Measurements from ENCODE around the gene NR0B2. TPM values are rescaled to one million over a fixed set of nuclear protein-coding genes. Genes with fewer than 3 reads are reported as not detected.
A peak's percentile ranks its signal among the peaks of the same experiment; 100 is the strongest.

The NR0B2 gene
- total and polyA plus RNA-seq, 2 of the 13 experiments (the other 11 are each of a cell fraction or from before 2014, with no cell fraction given): 72.5 to 133 TPM

- 100% methylated on average over 3 of the region's 3 CpGs for WGBS (ENCODE audit: low lambda C conversion rate)
- TF ChIP-seq ZNF18 (CRISPR knock-in tag; IDR thresholded peaks at IDR 0.05; ENCODE audit: insufficient replicate concordance) (no peak), KMT2A (CRISPR knock-in tag; IDR thresholded peaks at IDR 0.05) (no peak), XBP1 (CRISPR knock-in tag; IDR thresholded peaks at IDR 0.05) (no peak)
- FAIRE-seq: no peak
- H3K79me2 ChIP-seq (ENCODE audit: insufficient read depth, low read length): peaks cover 50% of the 10 kb centered on the region
- no peaks in the 10 kb centered on the region; a peak in 1 of 5 replicates for H3K27me3 ChIP-seq (ENCODE audit: control insufficient read depth in 1 of 2, insufficient read depth in 2 of 2, low read length in 2 of 2)
- H3K9ac ChIP-seq (ENCODE audit: insufficient read depth, low read depth, low read length): peak overlapping the region; percentile 29; the same call in 1 of the 2 replicates
- ChIA-PET POLR2A (interaction anchor here (0.7 to 3.4 kb wide), 6 partner anchors 9 to 71 kb away, joined by 3 to 31 read pairs (median 5); partner anchors contain the start of genes GPN2, NR0B2 and TRNP1), CTCF (ENCODE audit: low intra/inter-chr PET ratio, low total read pairs) (no interaction called here)
- no peak overlapping the region for H2AFZ ChIP-seq (ENCODE audit: low read length)
- H3K4me3 ChIP-seq (replicated peaks in 1 of 3; ENCODE audit: insufficient read depth in 1 of 3, low read depth in 2 of 3, low read length in 3 of 3): 0 out of 6 replicates have a peak overlapping the region, but pooled peaks of 1 of the 3 experiments have one; percentile 64
- in situ Hi-C loops (cut with HindIII; ENCODE audit: extremely low pct_ligation_motif_present, low pct_unique_long_range_greater_than_20kb): no loop called here
- DNase-seq (ENCODE audit: low spot score): no peak
- intact Hi-C loops (cut with micrococcal nuclease; ENCODE audit: unreplicated experiment): no loop called here
- peaks cover 10 to 37% of the 10 kb centered on the region in 2 experiments for H3K36me3 ChIP-seq (replicated peaks in 1 of 2; ENCODE audit: control insufficient read depth in 1 of 2, insufficient read depth in 2 of 2, low read length in 2 of 2)
- ATAC-seq: no peak
- H3K4me1 ChIP-seq (ENCODE audit: insufficient read depth, low read length): peaks cover 51% of the 10 kb centered on the region
- H4K20me1 ChIP-seq (ENCODE audit: insufficient read depth, low read length): peaks cover 4% of the 10 kb centered on the region; the same call in 1 of the 2 replicates
- peak overlapping the region; percentile 97 for H3K4me2 ChIP-seq (ENCODE audit: low read depth, low read length)
- no TSS peak for BruUV-seq (replicated peaks)
- H3K27ac ChIP-seq (ENCODE audit: extremely low read length, insufficient read depth, low read length): no peak overlapping the region
- no peaks in the 10 kb centered on the region for H3K9me3 ChIP-seq (ENCODE audit: low read length)
These were observed 9.9 kb upstream of the NR0B2 start for GRCh38 chr1:26923711-26924110.

GRCh38 chr1:26922901-26923300 lies 9.1 kb upstream of the NR0B2 start:
- intact Hi-C loops (cut with micrococcal nuclease; ENCODE audit: unreplicated experiment) (no loop called here), in situ Hi-C loops (cut with HindIII; ENCODE audit: extremely low pct_ligation_motif_present, low pct_unique_long_range_greater_than_20kb) (no loop called here)
- ATAC-seq (no peak), FAIRE-seq (no peak), DNase-seq (ENCODE audit: low spot score) (peak; percentile 43)
- peak overlapping the region; percentile 77 for H3K27ac ChIP-seq (ENCODE audit: extremely low read length, insufficient read depth, low read length)
- peak overlapping the region; percentile 97 for H3K4me2 ChIP-seq (ENCODE audit: low read depth, low read length)
- H2AFZ ChIP-seq (ENCODE audit: low read length): no peak overlapping the region
- H3K4me1 ChIP-seq (ENCODE audit: insufficient read depth, low read length): peaks cover 51% of the 10 kb centered on the region
- TF ChIP-seq TAF1 (CRISPR knock-in tag; IDR thresholded peaks at IDR 0.05) (0 out of 2 replicates have a peak, but pooled peaks have one; percentile 14), ZNF331 (CRISPR knock-in tag; IDR thresholded peaks at IDR 0.05) (0 out of 2 replicates have a peak, but pooled peaks have one; percentile 9), GPN1 (CRISPR knock-in tag; IDR thresholded peaks at IDR 0.05; ENCODE audit: borderline replicate concordance) (no peak), FOSL2 (CRISPR knock-in tag; IDR thresholded peaks at IDR 0.05) (0 out of 2 replicates have a peak, but pooled peaks have one; percentile 10), YY1 (IDR thresholded peaks at IDR 0.05; ENCODE audit: insufficient read depth, insufficient replicate concordance, low read depth, low read length) (no peak), POLR2A (IDR thresholded peaks at IDR 0.05; ENCODE audit: insufficient read depth in 1 of 2, low read depth in 2 of 2, low read length in 2 of 2) (0 out of 4 replicates have a peak, but pooled peaks of 1 of the 2 experiments have one; percentile 21), SOX5 (CRISPR knock-in tag; IDR thresholded peaks at IDR 0.05; ENCODE audit: borderline replicate concordance) (0 out of 2 replicates have a peak, but pooled peaks have one; percentile 29), HOXA5 (CRISPR knock-in tag; IDR thresholded peaks at IDR 0.05) (0 out of 2 replicates have a peak, but pooled peaks have one; percentile 32)
- TF ChIP-seq, protein P1, sequence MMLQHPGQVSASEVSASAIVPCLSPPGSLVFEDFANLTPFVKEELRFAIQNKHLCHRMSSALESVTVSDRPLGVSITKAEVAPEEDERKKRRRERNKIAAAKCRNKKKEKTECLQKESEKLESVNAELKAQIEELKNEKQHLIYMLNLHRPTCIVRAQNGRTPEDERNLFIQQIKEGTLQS (CRISPR knock-in tag; IDR thresholded peaks at IDR 0.05): 0 out of 2 replicates have a peak, but pooled peaks have one; percentile 13
- peaks cover 43% of the 10 kb centered on the region for H3K79me2 ChIP-seq (ENCODE audit: insufficient read depth, low read length)
- H3K9ac ChIP-seq (ENCODE audit: insufficient read depth, low read depth, low read length): peak overlapping the region; percentile 94
- no peaks in the 10 kb centered on the region for H3K9me3 ChIP-seq (ENCODE audit: low read length)
- BruUV-seq (replicated peaks): no TSS peak
- H3K4me3 ChIP-seq (replicated peaks in 1 of 3; ENCODE audit: insufficient read depth in 1 of 3, low read depth in 2 of 3, low read length in 3 of 3): peak overlapping the region; percentile 64 to 98 (median 82)
- H4K20me1 ChIP-seq (ENCODE audit: insufficient read depth, low read length): peaks cover 4% of the 10 kb centered on the region; the same call in 1 of the 2 replicates
- 73% methylated on average over 3 of the region's 3 CpGs for WGBS (ENCODE audit: low lambda C conversion rate)
- peaks cover 10 to 29% of the 10 kb centered on the region in 2 experiments for H3K36me3 ChIP-seq (replicated peaks in 1 of 2; ENCODE audit: control insufficient read depth in 1 of 2, insufficient read depth in 2 of 2, low read length in 2 of 2)
- ChIA-PET CTCF (ENCODE audit: low intra/inter-chr PET ratio, low total read pairs) (no interaction called here), POLR2A (interaction anchor here (3.4 kb wide), 1 partner anchor 9 kb away, joined by 31 read pairs; the partner anchor contains the start of gene NR0B2)
- H3K27me3 ChIP-seq (ENCODE audit: control insufficient read depth in 1 of 2, insufficient read depth in 2 of 2, low read length in 2 of 2): no peaks in the 10 kb centered on the region; a peak in 1 of 5 replicates

All from HepG2 (cell line).